Heart left ventricle (tissue), 13 donors: ENCODE results near the gene CPSF2.

Experiments
- POLR2A ChIP-seq, 2 donors: fragments of 450-650 bp; IDR thresholded peaks; one replicate each; pipeline ENCODE4 v1.6.1; 2017; ENCODE audit warnings: antibody characterized with exemption in 2 of 2, mild to moderate bottlenecking in 2 of 2, moderate library complexity in 2 of 2
- TF ChIP-seq, protein P1 (sequence below), 12 donors: fragments of 200-600 bp; sonication (generic) in 4 of 12; IDR thresholded peaks; one replicate each; pipeline versions ENCODE4 v1.5.0 to v1.8.0; 2018 to 2022; ENCODE audit warnings: antibody characterized with exemption in 12 of 12, mild to moderate bottlenecking in 5 of 12
- donor health status: ischemic (EF 13 %, LVEDD 7.1; RV severe dilation, severe dysfunction).
- donor health status: DM: no; HTN: yes; CAD: no.
- donor health status: DM: no; HTN: no; CAD: no.
- donor health status: ischemic (EF 25% LVEDD 6.9; RV normal size, moderate dysfunction).
- donor health status: ischemic (EF 25% LVEDD 5.7; RV mildly dilated, moderate dysfunction).
- donor health status: ischemic (EF 35%, LVEDD 5.7; RV mildly dilated, moderate dysfunction).
- donor health status: nonischemic (EF 11% LVEDD 7.7; RV severe dilation, severe dysfunction).
- donor health status: DM: yes; HTN: yes; CAD: no.
- donor health status: PGD.
- donor health status: ischemic (EF 29% LVEDD 5.4; RV normal size, mild dysfunction).
- donor health status: nonischemic (EF 23%, LVEDD 6.1; RV moderate dilation, normal function).

DNA sequence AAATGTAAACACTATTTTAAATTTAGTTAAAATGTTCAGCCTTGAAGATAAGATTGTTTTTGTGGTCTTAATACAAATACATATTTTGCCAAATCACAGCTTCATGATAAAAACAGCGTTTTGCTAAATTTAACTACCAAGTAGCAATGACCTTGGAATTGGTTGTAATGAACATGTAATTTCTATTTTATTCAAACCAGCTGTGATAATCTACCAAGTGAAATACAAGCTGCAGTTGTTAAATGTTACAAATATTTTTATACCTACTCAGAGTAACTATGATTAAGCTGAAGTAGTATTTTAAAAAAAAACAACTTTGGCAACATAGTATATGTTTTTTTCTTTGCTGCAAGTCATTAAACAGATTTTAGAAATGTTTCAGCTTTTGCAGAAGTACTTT lies 96.2 kb downstream of the CPSF2 start:
- TF ChIP-seq, protein P1, sequence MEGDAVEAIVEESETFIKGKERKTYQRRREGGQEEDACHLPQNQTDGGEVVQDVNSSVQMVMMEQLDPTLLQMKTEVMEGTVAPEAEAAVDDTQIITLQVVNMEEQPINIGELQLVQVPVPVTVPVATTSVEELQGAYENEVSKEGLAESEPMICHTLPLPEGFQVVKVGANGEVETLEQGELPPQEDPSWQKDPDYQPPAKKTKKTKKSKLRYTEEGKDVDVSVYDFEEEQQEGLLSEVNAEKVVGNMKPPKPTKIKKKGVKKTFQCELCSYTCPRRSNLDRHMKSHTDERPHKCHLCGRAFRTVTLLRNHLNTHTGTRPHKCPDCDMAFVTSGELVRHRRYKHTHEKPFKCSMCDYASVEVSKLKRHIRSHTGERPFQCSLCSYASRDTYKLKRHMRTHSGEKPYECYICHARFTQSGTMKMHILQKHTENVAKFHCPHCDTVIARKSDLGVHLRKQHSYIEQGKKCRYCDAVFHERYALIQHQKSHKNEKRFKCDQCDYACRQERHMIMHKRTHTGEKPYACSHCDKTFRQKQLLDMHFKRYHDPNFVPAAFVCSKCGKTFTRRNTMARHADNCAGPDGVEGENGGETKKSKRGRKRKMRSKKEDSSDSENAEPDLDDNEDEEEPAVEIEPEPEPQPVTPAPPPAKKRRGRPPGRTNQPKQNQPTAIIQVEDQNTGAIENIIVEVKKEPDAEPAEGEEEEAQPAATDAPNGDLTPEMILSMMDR (IDR thresholded peaks at IDR 0.05): no peak
- no peak for TF ChIP-seq POLR2A (IDR thresholded peaks at IDR 0.05)
